K562 (cell line): ENCODE results near the gene CPLX1. TPM values are rescaled to one million over a fixed set of nuclear protein-coding genes. Genes with fewer than 3 reads are reported as not detected.

Source experiments
- ATAC-seq: fragments of 200-7000 bp; cut with Tn5 transposase; 3 replicates; pipeline ENCODE4 v1.9.1; 2020; ENCODE audit warnings: moderate library complexity
- BruUV-seq: library from RNA; stranded (reverse); fragments of 400-500 nt; replicated peaks from 2 replicates; lab custom pipeline; 2021; lab: Mats Ljungman, UMichigan
- CTCF ChIA-PET: fragments of 300-600 bp; formaldehyde crosslinking; extraction: SDS; loops from one replicate; lab custom pipeline; 2021; ENCODE audit warnings: low intra/inter-chr PET ratio; lab: Yijun Ruan, JAX
- POLR2A ChIA-PET: fragments of 300-600, 350-650 bp; sonication (Branson Sonifier 250); formaldehyde crosslinking; extraction: SDS; loops from one replicate; lab custom pipeline; 2021; ENCODE audit warnings: antibody characterized with exemption, inconsistent platforms; lab: Yijun Ruan, JAX
- DNase-seq, 4 experiments: peaks; one replicate each; pipeline versions ENCODE4 v3.0.0 to v3.0.0-alpha.2; 2011 to 2018; ENCODE audit warnings: low spot score in 3 of 4, mixed read lengths in 3 of 4; ENCODE audit errors: extremely low read depth in 1 of 4
- FAIRE-seq: peaks from 2 replicates; lab custom pipeline; 2011; peaks lifted over from hg19 to GRCh38; lab: Jason Lieb, UNC
- H2AFZ ChIP-seq: 2 replicates; pipeline ENCODE4 v1.6.0; 2011; ENCODE audit warnings: low read depth, low read length, control low read depth, inconsistent platforms
- H3K27ac ChIP-seq: fragments of 200-600 bp; 3 replicates; pipeline ENCODE4 v1.8.0; 2011; ENCODE audit warnings: low read depth, mild to moderate bottlenecking, control low read depth, inconsistent platforms, low read length, moderate library complexity, mixed read lengths; ENCODE audit errors: extremely low read depth
- H3K27me3 ChIP-seq, 2 experiments: fragments of 300-600 bp in 1 of 2; 2 replicates in 1 of 2; 3 replicates in 1 of 2; pipeline versions ENCODE4 v1.6.0 to v1.8.0; 2011; ENCODE audit warnings: inconsistent platforms in 2 of 2, low read length in 2 of 2, mild to moderate bottlenecking in 1 of 2, mixed read lengths in 1 of 2, moderate library complexity in 1 of 2; ENCODE audit not compliant: control insufficient read depth in 2 of 2, insufficient read depth in 2 of 2
- H3K36me3 ChIP-seq: fragments of 300-600 bp; 3 replicates; pipeline ENCODE4 v1.8.0; 2011; ENCODE audit warnings: mild to moderate bottlenecking, low read length, inconsistent platforms; ENCODE audit not compliant: control insufficient read depth, insufficient read depth
- H3K4me1 ChIP-seq, 2 experiments: fragments of 200-600 bp in 1 of 2; replicated peaks in 1 of 2; 2 replicates in 1 of 2; 3 replicates in 1 of 2; pipeline versions ENCODE4 v1.5.1 to v1.8.0; 2011; ENCODE audit warnings: inconsistent platforms in 2 of 2, low read length in 2 of 2, mild to moderate bottlenecking in 1 of 2, mixed read lengths in 1 of 2, moderate library complexity in 1 of 2; ENCODE audit not compliant: control insufficient read depth in 2 of 2, insufficient read depth in 2 of 2
- H3K4me2 ChIP-seq: 2 replicates; pipeline ENCODE4 v1.6.1; 2011; ENCODE audit warnings: low read length, control low read depth, inconsistent platforms, mixed read lengths; ENCODE audit not compliant: insufficient read depth
- H3K4me3 ChIP-seq: fragments of 200-600 bp; sonication (generic), shearing (Covaris generic); 2 replicates; pipeline ENCODE4 v1.5.1; 2016; ENCODE audit warnings: control low read depth, inconsistent platforms
- H3K79me2 ChIP-seq: fragments of 200-600 bp; 3 replicates; pipeline ENCODE4 v1.8.0; 2011; ENCODE audit warnings: low read length, inconsistent platforms; ENCODE audit not compliant: control insufficient read depth, insufficient read depth
- H3K9ac ChIP-seq, 2 experiments: 2 replicates each; pipeline versions ENCODE4 v1.6.0 to v1.6.1; 2011; ENCODE audit warnings: low read depth in 2 of 2, low read length in 2 of 2, control low read depth in 1 of 2, inconsistent platforms in 1 of 2, mild to moderate bottlenecking in 1 of 2, mixed read lengths in 1 of 2; ENCODE audit not compliant: insufficient read depth in 1 of 2
- H3K9me1 ChIP-seq: one replicate; pipeline ENCODE4 v1.6.0; 2011; ENCODE audit warnings: inconsistent platforms, mild to moderate bottlenecking, low read length, moderate library complexity; ENCODE audit not compliant: control insufficient read depth, insufficient read depth
- H3K9me3 ChIP-seq: replicated peaks from 2 replicates; pipeline ENCODE4 v1.5.1; 2011; ENCODE audit warnings: low read depth, low read length, inconsistent platforms; ENCODE audit not compliant: control insufficient read depth, insufficient read depth
- H4K20me1 ChIP-seq: replicated peaks from 2 replicates; pipeline ENCODE4 v1.6.1; 2011; ENCODE audit warnings: low read length, inconsistent platforms, mixed read lengths; ENCODE audit not compliant: control insufficient read depth, insufficient read depth
- BRF1 ChIP-seq: IDR thresholded peaks from 3 replicates; pipeline ENCODE4 v1.6.1; 2011; ENCODE audit warnings: borderline replicate concordance, mild to moderate bottlenecking; ENCODE audit not compliant: insufficient read length; ENCODE audit errors: extremely low read depth
- CBX5 ChIP-seq: IDR thresholded peaks from 2 replicates; pipeline ENCODE4 v1.6.1; 2014; ENCODE audit warnings: low read depth, borderline replicate concordance
- CXXC5 ChIP-seq: fragments of 250-450 bp; sonication (Bioruptor Pico); IDR thresholded peaks from 2 replicates; pipeline ENCODE4 v1.8.0; 2022; ENCODE audit warnings: inconsistent platforms, mild to moderate bottlenecking, moderate library complexity
- ELF4 ChIP-seq: fragments of 450-650 bp; formaldehyde crosslinking; IDR thresholded peaks from 2 replicates; pipeline ENCODE4 v1.4.0; 2022; ENCODE audit warnings: missing genetic modification characterization
- JUN ChIP-seq, 2 experiments: sonication (generic) in 1 of 2; formaldehyde crosslinking in 1 of 2; IDR thresholded peaks; 2 replicates each; pipeline versions ENCODE4 v1.6.1 to v1.8.0; 2012 to 2022; ENCODE audit warnings: borderline replicate concordance in 2 of 2, mild to moderate bottlenecking in 2 of 2, improper control_type of control experiment in 1 of 2, low read depth in 1 of 2, low read length in 1 of 2, missing genetic modification reagents in 1 of 2
- KAT7 ChIP-seq: sonication (generic); formaldehyde crosslinking; IDR thresholded peaks from 2 replicates; pipeline ENCODE4 v1.8.0; 2022; ENCODE audit warnings: missing genetic modification reagents, mild to moderate bottlenecking, borderline replicate concordance
- PHF21A ChIP-seq: fragments of 450-650 bp; IDR thresholded peaks from 2 replicates; pipeline ENCODE4 v1.6.1; 2017; ENCODE audit warnings: low read depth, borderline replicate concordance
- SMAD3 ChIP-seq: fragments of 450-650 bp; formaldehyde crosslinking; conservative IDR thresholded peaks from 2 replicates; pipeline ENCODE4 v1.4.0; 2020; ENCODE audit warnings: mild to moderate bottlenecking
- SRSF7 ChIP-seq: fragments of 200-400 bp; formaldehyde crosslinking; optimal IDR thresholded peaks from 2 replicates; pipeline ENCODE3; 2017; ENCODE audit warnings: mild to moderate bottlenecking, low read depth, low read length
- ZNF263 ChIP-seq: sonication (generic); formaldehyde crosslinking; IDR thresholded peaks from 2 replicates; pipeline ENCODE4 v1.8.0; 2022; ENCODE audit warnings: mild to moderate bottlenecking, missing genetic modification reagents, borderline replicate concordance
- ZNF41 ChIP-seq: fragments of 250-450 bp; sonication (Bioruptor Pico); conservative IDR thresholded peaks from 2 replicates; pipeline ENCODE4 v1.4.0; 2020; ENCODE audit warnings: mild to moderate bottlenecking
- WGBS: fragments of 100-300 bp; shearing (Covaris generic); methylation state at CpG from one replicate; pipeline ENCODE4 v1.1.6; 2016; ENCODE audit warnings: low coverage, mixed read lengths; ENCODE audit not compliant: insufficient coverage; ENCODE audit errors: missing lambda C conversion rate; 5-methylcytosine and 5-hydroxymethylcytosine counted together
- in situ Hi-C: fragments of 300-500 bp; cut with MboI; formaldehyde crosslinking; loops from 4 replicates; pipeline ENCODE4 v1.15.0; 2018; ENCODE audit warnings: inconsistent platforms, mixed read lengths
- intact Hi-C: fragments of 100-400 bp; cut with micrococcal nuclease; formaldehyde crosslinking; loops from 2 replicates; pipeline ENCODE4 v1.14.2; 2022
- polyA plus RNA-seq, 8 experiments: library from polyadenylated mRNA; depleted of rRNA in 4 of 8; stranded (reverse) in 5 of 8; unstranded in 3 of 8; fragments of >200 nt; fragmentation: Nextera tagmentation in 2 of 8; fragmentation: Illumina TruSeq in 1 of 8; extraction: Ambion mirVana in 2 of 8; extraction: Trizol in 1 of 8; gene quantifications; 2 replicates each; pipeline versions ENCODE4 v1.2.1 to v1.2.3, GENCODE V29; 2011 to 2014; ENCODE audit warnings: inconsistent platforms in 1 of 8, missing spikeins in 1 of 8
- total RNA-seq, 7 experiments: library from RNA; depleted of rRNA in 6 of 7; stranded (reverse); fragments of >200 nt in 6 of 7; fragmentation: Illumina TruSeq in 2 of 7; extraction: Trizol in 2 of 7; gene quantifications; 2 replicates each; pipeline versions ENCODE4 v1.2.1 to v1.2.3, GENCODE V29; 2011 to 2021; ENCODE audit warnings: low replicate concordance in 1 of 7
- TF ChIP-seq, protein P1 (sequence below): sonication (generic); formaldehyde crosslinking; IDR thresholded peaks from 2 replicates; pipeline ENCODE4 v1.8.0; 2022; ENCODE audit warnings: mild to moderate bottlenecking, missing genetic modification reagents
- TF ChIP-seq, protein P2 (sequence below): fragments of 250-450 bp; sonication (Bioruptor Pico); IDR thresholded peaks from 2 replicates; pipeline ENCODE4 v1.5.1; 2021; ENCODE audit warnings: mild to moderate bottlenecking

Gene CPLX1
- total and polyA plus RNA-seq, 9 of the 15 experiments (the other 6 are each of a cell fraction or from before 2014, with no cell fraction given), result 0.03 to 3.3 (median 0.17) TPM; not detected in 2

DNA sequence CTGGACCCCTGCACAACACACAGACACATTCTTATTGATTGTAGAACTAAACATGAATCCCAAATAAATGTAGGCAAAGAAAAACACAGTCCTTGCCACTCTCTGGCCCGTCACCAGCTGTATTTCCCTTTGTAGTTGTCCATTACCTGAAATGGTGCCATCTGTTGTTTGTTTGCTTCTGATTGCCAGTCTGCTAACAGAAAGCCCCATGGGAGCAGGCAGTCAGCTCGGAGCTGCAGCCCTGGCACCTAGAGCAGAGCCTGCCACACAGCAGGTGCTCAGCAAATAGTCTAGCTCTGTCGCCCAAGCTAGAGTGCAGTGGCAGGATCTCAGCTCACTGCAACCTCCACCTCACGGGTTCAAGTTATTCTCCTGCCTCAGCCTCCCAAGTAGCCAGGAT lies 28.9 kb downstream of the CPLX1 start:
- POLR2A ChIA-PET, result no interaction called here
- in situ Hi-C loops, result no loop called here
- no peaks in the 10 kb centered on the region for H3K9me3 ChIP-seq
- intact Hi-C loops, result no loop called here
- H3K9ac ChIP-seq, result no peak overlapping the region
- DNase-seq (no peak), FAIRE-seq (no peak), ATAC-seq (no peak)
- no peak overlapping the region for H2AFZ ChIP-seq
- 20% methylated on average over 3 of the region's 4 CpGs for WGBS
- peaks cover 15 to 33% of the 10 kb centered on the region in 2 experiments for H3K27me3 ChIP-seq
- BruUV-seq, result no TSS peak
- no peaks in the 10 kb centered on the region for H3K9me1 ChIP-seq
- peaks cover 0 to 36% of the 10 kb centered on the region in 2 experiments; a peak in 3 of 5 replicates for H3K4me1 ChIP-seq
- H3K36me3 ChIP-seq, result no peaks in the 10 kb centered on the region
- CTCF ChIA-PET, result interaction anchor here (0.6 kb wide), 1 partner anchor 68 kb away, joined by 3 read pairs; no protein-coding TSS in a partner anchor
- no peaks in the 10 kb centered on the region for H3K79me2 ChIP-seq
- H3K4me2 ChIP-seq, result no peak overlapping the region
- TF ChIP-seq SRSF7 (no peak), ELF4 (CRISPR knock-in tag) (no peak), CBX5 (no peak), JUN (IDR thresholded peaks at IDR 0.05; ENCODE audit: borderline replicate concordance, low read depth, low read length) (no peak), JUN (CRISPR knock-in tag; IDR thresholded peaks at IDR 0.05; ENCODE audit: borderline replicate concordance) (no peak), ZNF263 (CRISPR knock-in tag) (no peak), PHF21A (no peak), ZNF41 (CRISPR knock-in tag) (no peak), SMAD3 (CRISPR knock-in tag) (no peak), BRF1 (no peak), CXXC5 (CRISPR knock-in tag) (no peak), KAT7 (CRISPR knock-in tag) (no peak)
- TF ChIP-seq, protein P1, sequence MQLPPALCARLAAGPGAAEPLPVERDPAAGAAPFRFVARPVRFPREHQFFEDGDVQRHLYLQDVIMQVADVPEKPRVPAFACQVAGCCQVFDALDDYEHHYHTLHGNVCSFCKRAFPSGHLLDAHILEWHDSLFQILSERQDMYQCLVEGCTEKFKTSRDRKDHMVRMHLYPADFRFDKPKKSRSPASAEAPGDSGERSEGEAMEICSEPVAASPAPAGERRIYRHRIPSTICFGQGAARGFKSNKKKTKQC (CRISPR knock-in tag), result no peak
- TF ChIP-seq, protein P2, sequence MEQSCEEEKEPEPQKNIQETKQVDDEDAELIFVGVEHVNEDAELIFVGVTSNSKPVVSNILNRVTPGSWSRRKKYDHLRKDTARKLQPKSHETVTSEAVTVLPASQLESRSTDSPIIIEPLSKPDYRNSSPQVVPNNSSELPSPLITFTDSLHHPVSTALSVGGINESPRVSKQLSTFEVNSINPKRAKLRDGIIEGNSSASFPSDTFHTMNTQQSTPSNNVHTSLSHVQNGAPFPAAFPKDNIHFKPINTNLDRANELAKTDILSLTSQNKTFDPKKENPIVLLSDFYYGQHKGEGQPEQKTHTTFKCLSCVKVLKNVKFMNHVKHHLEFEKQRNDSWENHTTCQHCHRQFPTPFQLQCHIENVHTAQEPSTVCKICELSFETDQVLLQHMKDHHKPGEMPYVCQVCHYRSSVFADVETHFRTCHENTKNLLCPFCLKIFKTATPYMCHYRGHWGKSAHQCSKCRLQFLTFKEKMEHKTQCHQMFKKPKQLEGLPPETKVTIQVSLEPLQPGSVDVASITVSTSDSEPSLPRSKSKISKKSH (CRISPR knock-in tag), result no peak
- H3K4me3 ChIP-seq, result no peak overlapping the region
- 0 out of 2 replicates have a peak, but pooled peaks cover 3% of the 10 kb centered on the region for H4K20me1 ChIP-seq
- no peak overlapping the region for H3K27ac ChIP-seq
